Glomerular endothelial cell (primary cell): Measurements from ENCODE around the gene TRAPPC2. TPM values are rescaled to one million over a fixed set of nuclear protein-coding genes. Genes with fewer than 3 reads are reported as not detected.
A peak's percentile ranks its signal among the peaks of the same experiment; 100 is the strongest.

ENCODE experiments used
- DNase-seq: peaks from one replicate; pipeline ENCODE4 v3.0.0-alpha.2; 2011; ENCODE audit warnings: low read depth, low spot score; ENCODE audit errors: extremely low read depth
- total RNA-seq: library from RNA; depleted of rRNA; stranded (reverse); fragments of >200 nt; gene quantifications from 2 replicates; pipeline ENCODE4 v1.2.3, GENCODE V29; 2015

The TRAPPC2 gene
- 12.3 and 14.2 TPM in 2 replicates for total RNA-seq

GRCh38 chrX:13734278-13735172 lies at the start of gene TRAPPC2, which contains the start of gene OFD1:
Gene TRAPPC2, minus strand, starts transcription at chrX:13734620. Its CDS starts 14,657 bp downstream, at chrX:13719963.
Gene OFD1, plus strand, starts transcription at chrX:13734748. Its CDS starts 324 bp downstream, at chrX:13735072.
- DNase-seq: peak; percentile 80

DNA sequence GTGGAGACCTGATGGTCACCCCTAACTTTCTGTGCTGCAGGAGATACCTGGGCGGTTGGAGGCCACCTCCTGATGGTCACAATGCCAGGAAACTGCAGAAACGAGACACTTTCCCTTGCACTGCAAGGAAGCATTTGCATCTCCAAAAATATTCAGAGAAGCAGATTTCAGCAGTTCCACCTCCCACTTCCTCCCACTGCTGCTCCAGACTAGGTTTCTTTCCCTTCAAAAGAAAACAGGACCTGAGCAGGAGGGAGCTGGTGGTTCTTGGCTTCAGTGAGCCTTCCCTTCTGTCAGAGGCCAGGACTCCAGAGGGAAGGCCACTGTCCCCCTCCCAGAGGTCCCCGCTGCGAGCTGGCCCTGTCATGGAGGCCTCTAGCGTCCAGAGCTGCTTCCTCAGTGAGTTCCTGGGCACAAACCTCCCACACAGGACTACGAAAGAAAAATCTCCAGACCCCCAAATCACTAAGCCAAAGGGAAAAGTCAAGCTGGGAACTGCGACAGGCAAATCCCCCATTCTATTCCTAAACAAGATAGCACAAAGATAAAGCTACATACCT lies 46.5 kb upstream of the TRAPPC2 start:
- DNase-seq: no peak

- peak; percentile 5 for DNase-seq
Observed at GRCh38 chrX:13778916-13779315, 44.5 kb upstream of the TRAPPC2 start.

DNA sequence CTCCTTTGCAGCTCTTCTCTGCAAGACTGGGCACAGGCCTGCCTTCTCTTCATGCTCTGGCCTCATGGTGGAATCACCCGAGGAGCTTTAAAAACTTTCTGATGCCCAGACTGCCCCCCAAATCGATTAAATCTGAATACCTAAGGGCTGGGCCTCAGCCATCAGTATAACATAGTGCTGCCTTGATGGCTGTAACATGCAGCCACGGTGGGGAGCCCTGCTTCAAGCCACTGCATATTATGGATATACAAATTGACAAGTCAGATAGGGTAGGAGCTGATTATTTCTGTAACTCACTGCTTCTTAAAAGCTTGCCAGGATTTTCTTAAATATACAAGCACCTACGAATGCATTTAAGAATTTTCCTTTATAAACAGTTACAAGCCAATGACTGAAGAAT lies 42.0 kb upstream of the TRAPPC2 start:
- no peak for DNase-seq

GRCh38 chrX:13775837-13776236 lies 41.4 kb upstream of the TRAPPC2 start:
- no peak for DNase-seq

DNA sequence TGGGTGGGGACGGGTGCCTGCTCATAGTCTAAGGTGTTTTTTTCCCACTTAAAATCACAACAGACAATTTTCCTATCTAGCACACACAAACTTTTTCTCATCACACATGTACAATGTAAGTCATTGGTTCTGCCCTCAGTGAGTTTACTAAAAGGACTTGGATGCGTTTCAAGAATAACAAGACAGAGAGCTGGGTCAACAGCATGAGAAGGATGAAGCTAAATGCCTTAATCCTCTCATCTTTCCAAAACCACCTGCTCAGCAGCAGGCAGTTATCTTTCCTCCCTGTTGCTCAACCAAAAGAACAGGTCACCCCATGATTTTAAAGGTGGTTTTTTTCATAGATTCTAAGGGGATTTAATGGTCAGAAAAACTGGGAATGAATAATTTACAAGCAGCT lies 40.3 kb upstream of the TRAPPC2 start:
- DNase-seq: no peak

GRCh38 chrX:13770013-13770535 lies 35.7 kb upstream of the TRAPPC2 start:
- no peak for DNase-seq

GRCh38 chrX:13768939-13769338 lies 34.5 kb upstream of the TRAPPC2 start:
- DNase-seq: no peak

DNA sequence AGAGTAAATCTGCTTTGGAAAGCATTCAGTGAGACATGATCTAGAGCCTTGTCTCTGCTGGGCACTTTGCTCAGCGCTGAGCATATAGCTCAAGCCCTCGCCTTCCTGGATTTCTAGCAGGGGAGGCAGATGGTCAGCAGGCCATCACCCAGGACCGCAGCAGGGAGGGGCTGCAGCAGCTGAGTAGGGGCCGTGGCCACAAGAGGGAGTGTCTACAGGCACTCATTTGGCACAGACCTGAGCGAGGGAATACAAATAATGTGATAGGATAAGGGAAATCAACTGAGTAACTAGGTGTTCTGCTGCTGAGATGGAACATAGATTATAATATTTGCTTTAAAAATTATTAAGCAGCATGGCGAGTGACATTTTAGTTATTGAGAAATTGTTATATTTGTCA lies 30.3 kb upstream of the TRAPPC2 start:
- no peak for DNase-seq

DNA sequence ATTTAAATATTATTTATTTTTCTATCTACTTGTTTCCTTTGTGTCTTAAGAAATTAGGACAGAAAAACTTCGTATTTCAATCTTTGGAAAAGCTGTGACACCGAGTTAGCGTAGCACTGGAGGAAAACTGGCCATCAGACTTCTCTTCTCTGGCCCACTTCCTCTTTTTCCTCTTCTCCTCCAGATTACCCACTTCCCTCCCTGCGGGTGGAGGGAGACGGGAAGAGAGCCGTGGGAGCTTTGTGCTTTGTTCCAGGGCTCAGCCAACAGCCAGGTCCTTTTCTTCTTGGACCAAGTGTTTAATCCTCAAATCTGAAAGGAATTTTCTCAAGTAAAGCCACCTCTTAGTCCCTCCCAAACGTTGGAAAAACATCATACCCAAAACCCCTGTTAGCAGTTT lies 29.9 kb upstream of the TRAPPC2 start:
- no peak for DNase-seq

DNA sequence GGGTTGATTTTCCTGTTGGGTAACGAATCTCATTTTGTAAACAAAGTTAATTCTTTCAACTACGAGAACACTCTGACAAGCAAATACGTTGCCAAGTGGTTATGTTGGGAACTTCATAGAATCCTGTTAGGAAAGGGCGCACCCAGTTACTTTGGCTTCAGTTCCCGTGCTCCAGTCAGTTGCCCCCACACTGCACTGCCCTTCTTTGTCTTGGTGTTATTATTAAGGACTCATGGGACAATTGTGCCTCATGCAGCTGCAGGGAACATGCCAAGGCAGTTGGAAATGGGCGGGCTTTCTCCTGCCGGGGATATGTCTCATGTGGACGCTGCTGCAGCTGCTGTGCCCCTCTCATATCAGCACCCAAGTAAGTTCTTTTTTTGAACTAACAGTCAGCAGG lies 29.1 kb upstream of the TRAPPC2 start:
- DNase-seq: no peak

GRCh38 chrX:13761606-13762414 lies 27.4 kb upstream of the TRAPPC2 start:
- no peak for DNase-seq

DNA sequence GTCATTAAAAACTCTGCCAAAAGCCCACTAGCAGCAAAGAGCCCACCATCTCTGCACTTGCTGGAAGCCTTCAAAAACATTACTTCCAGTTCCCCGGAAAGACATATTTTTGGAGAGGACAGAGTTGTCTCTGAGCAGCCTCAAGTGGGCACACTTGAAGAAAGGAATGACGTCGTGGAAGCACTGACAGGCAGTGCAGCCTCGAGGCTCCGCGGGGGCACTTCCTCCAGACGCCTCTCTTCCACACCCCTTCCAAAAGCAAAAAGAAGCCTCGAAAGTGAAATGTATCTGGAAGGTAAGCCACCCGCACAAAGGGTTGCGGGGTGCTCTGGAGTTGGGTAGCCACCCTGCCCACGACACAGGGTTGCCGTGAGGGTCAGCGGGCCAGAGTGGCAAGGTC lies 26.0 kb upstream of the TRAPPC2 start:
- no peak for DNase-seq

GRCh38 chrX:13759152-13759718 lies 24.8 kb upstream of the TRAPPC2 start:
- no peak for DNase-seq

DNA sequence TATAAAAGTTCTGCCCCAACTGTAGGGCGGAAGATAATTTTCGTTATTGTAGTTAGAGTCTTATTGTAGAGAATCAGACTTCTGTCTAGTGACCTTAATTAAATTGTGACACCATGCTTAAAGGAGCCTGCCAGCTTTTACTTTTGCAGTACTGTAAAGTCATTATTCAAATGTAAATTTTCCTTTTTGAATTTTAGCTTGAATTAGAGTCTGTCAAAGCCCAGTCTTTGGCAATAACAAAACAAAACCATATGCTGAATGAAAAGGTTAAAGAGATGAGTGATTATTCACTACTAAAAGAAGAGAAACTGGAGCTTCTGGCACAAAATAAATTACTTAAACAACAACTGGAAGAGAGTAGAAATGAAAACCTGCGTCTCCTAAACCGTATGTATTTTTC lies 22.0 kb upstream of the TRAPPC2 start:
- no peak for DNase-seq

GRCh38 chrX:13755254-13755653 lies 20.8 kb upstream of the TRAPPC2 start:
- no peak for DNase-seq

DNA sequence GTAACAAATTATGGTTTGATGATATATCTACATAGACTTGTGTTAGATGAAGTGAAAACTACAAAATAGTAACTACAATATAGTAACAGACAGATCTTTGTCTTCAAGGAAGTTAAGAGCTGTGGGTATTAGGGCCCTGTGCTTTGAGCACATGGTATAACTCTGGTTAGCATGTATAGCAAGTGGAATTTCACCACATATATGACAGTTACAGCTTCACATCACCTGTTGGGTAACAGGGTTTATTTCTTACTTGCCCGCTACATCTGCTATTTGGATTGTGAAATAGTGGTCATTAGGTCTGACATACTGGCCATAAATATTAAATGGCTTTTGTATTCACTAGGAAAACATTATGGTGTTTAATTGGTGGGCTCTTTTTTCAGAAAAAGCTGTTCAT lies 20.3 kb upstream of the TRAPPC2 start:
- DNase-seq: no peak

GRCh38 chrX:13752646-13753045 lies 18.2 kb upstream of the TRAPPC2 start:
- no peak for DNase-seq

- no peak for DNase-seq
Observed at GRCh38 chrX:13752141-13752540, 17.7 kb upstream of the TRAPPC2 start.

DNA sequence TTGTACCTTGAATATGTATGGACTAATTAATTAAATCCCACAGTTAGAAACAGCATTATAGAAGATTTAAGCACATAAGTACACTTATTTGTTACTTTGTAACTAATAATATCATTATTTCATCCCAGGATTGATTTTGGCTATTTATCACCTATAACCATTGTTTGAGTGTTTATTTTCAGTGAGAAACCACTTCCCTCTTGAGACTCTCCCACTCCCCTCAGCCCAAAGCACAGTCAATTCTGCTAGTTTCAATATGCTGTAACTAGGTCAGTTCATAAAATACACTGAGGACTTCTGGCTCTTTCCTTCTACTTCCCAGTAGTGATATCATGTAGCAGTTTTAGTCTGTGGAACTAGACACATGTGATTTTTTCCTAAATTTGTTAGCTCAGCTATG lies 16.4 kb upstream of the TRAPPC2 start:
- no peak for DNase-seq

GRCh38 chrX:13750204-13750603 lies 15.8 kb upstream of the TRAPPC2 start:
- no peak for DNase-seq
